Measurements from ENCODE around the gene OR2T12. TPM values are rescaled to one million over a fixed set of nuclear protein-coding genes. Genes with fewer than 3 reads are reported as not detected.

OR2T12 gene
- polyA plus RNA-seq, 1 donor from 2014 or later = not detected

Other genes starting within 250 kb of the OR2T12 start
- gene OR2L13, start 208.2 kb downstream of the OR2T12 start, polyA plus RNA-seq = 0.39 TPM
- gene OR2M5, start 158.3 kb downstream of the OR2T12 start, polyA plus RNA-seq = not detected
- not detected for gene OR2M2, start 128.6 kb downstream of the OR2T12 start, polyA plus RNA-seq
- gene OR2M3, start 106.2 kb downstream of the OR2T12 start, polyA plus RNA-seq = not detected
- not detected for gene OR2M4, start 72.0 kb downstream of the OR2T12 start, polyA plus RNA-seq
- not detected for gene OR2T33, start 25.4 kb downstream of the OR2T12 start, polyA plus RNA-seq
- gene OR2M7, start 21.1 kb upstream of the OR2T12 start, polyA plus RNA-seq = not detected
- not detected for gene OR14C36, start 45.4 kb upstream of the OR2T12 start, polyA plus RNA-seq
- gene OR2T4, start 58.2 kb upstream of the OR2T12 start, polyA plus RNA-seq = not detected
- gene OR2T6, start 72.3 kb upstream of the OR2T12 start, polyA plus RNA-seq = not detected
- gene OR2T1, start 99.6 kb upstream of the OR2T12 start, polyA plus RNA-seq = not detected
- not detected for gene OR2T2, start 142.2 kb upstream of the OR2T12 start, polyA plus RNA-seq
- gene OR2T3, start 169.9 kb upstream of the OR2T12 start, polyA plus RNA-seq = not detected
- gene OR2T5, start 185.2 kb upstream of the OR2T12 start, polyA plus RNA-seq = 0.16 TPM
- gene OR2G6, start 204.6 kb upstream of the OR2T12 start, polyA plus RNA-seq = not detected

All from IgD-negative memory B cell (primary cell).